Activated CD4-positive, alpha-beta T cell treated with anti-CD3 and anti-CD28 coated beads, Interleukin-2, amount 10 ng/mL, durations not matched to agents 24 days and 14 days (primary cell): Measurements from ENCODE around the gene OLFML3. TPM values are rescaled to one million over a fixed set of nuclear protein-coding genes. Genes with fewer than 3 reads are reported as not detected.
"Not testable (repeated sequence)": the region's sequence is repeated elsewhere in the genome, so short reads cannot be mapped to it uniquely, and the experiment has no call there.

Experiments used
- DNase-seq: peaks from one replicate; pipeline ENCODE4 v3.0.0; 2022
- H3K27ac Mint-ChIP-seq: one replicate; pipeline ENCODE4 v1.8.0; 2022; ENCODE audit warnings: mild to moderate bottlenecking, mixed read lengths
- H3K27me3 Mint-ChIP-seq: one replicate; pipeline ENCODE4 v1.8.0; 2022; ENCODE audit warnings: mixed read lengths
- H3K36me3 Mint-ChIP-seq: one replicate; pipeline ENCODE4 v1.8.0; 2022; ENCODE audit warnings: low read depth, mild to moderate bottlenecking, mixed read lengths
- H3K4me1 Mint-ChIP-seq: one replicate; pipeline ENCODE4 v1.8.0; 2021; ENCODE audit warnings: mixed read lengths
- H3K4me3 Mint-ChIP-seq: one replicate; pipeline ENCODE4 v1.8.0; 2022; ENCODE audit warnings: mild to moderate bottlenecking, moderate library complexity, mixed read lengths
- H3K9me3 Mint-ChIP-seq: one replicate; pipeline ENCODE4 v1.8.0; 2021; ENCODE audit warnings: mixed read lengths
- intact Hi-C: fragments of 100-400 bp; cut with micrococcal nuclease; formaldehyde crosslinking; loops from one replicate; pipeline ENCODE4 v1.15.1; 2023
- total RNA-seq: library from RNA; stranded (reverse); gene quantifications from 2 replicates; pipeline ENCODE4 v1.2.3, GENCODE V29; 2022

OLFML3 gene
- total RNA-seq, 1 donor from 2014 or later, result 0.09 TPM

- no peak overlapping the region for H3K27ac Mint-ChIP-seq
- no peak overlapping the region for H3K4me3 Mint-ChIP-seq
- no peak for DNase-seq
- H3K9me3 Mint-ChIP-seq, result no peaks in the 10 kb centered on the region
- H3K4me1 Mint-ChIP-seq, result no peaks in the 10 kb centered on the region
- intact Hi-C loops, result no loop called here
- H3K27me3 Mint-ChIP-seq, result peaks cover 12% of the 10 kb centered on the region
- no peaks in the 10 kb centered on the region for H3K36me3 Mint-ChIP-seq
Measured at GRCh38 chr1:114008993-114009392, 29.7 kb downstream of the OLFML3 start.

- no peaks in the 10 kb centered on the region for H3K36me3 Mint-ChIP-seq
- DNase-seq, result no peak
- intact Hi-C loops, result no loop called here
- H3K4me3 Mint-ChIP-seq, result no peak overlapping the region
- no peak overlapping the region for H3K27ac Mint-ChIP-seq
- no peaks in the 10 kb centered on the region for H3K9me3 Mint-ChIP-seq
- no peaks in the 10 kb centered on the region for H3K4me1 Mint-ChIP-seq
- peaks cover 12% of the 10 kb centered on the region for H3K27me3 Mint-ChIP-seq
Measured at GRCh38 chr1:114009393-114009792, 30.1 kb downstream of the OLFML3 start.

- no peaks in the 10 kb centered on the region for H3K36me3 Mint-ChIP-seq
- intact Hi-C loops, result no loop called here
- no peaks in the 10 kb centered on the region for H3K4me1 Mint-ChIP-seq
- H3K9me3 Mint-ChIP-seq, result no peaks in the 10 kb centered on the region
- no peak for DNase-seq
- H3K4me3 Mint-ChIP-seq, result no peak overlapping the region
- peaks cover 14% of the 10 kb centered on the region for H3K27me3 Mint-ChIP-seq
- no peak overlapping the region for H3K27ac Mint-ChIP-seq
Measured at GRCh38 chr1:114010433-114011184, 31.3 kb downstream of the OLFML3 start.

- intact Hi-C loops, result no loop called here
- Mint-ChIP-seq H3K27ac (no peak overlapping the region), H3K4me1 (no peaks in the 10 kb centered on the region), H3K36me3 (no peaks in the 10 kb centered on the region), H3K27me3 (peaks cover 14% of the 10 kb centered on the region), H3K9me3 (no peaks in the 10 kb centered on the region), H3K4me3 (no peak overlapping the region)
- DNase-seq, result no peak
Measured at GRCh38 chr1:114011796-114012195, 32.5 kb downstream of the OLFML3 start.

GRCh38 chr1:114015075-114015474 lies 35.8 kb downstream of the OLFML3 start:
- Mint-ChIP-seq H3K4me3 (no peak overlapping the region), H3K4me1 (no peaks in the 10 kb centered on the region), H3K27ac (no peak overlapping the region), H3K27me3 (peaks cover 10% of the 10 kb centered on the region), H3K36me3 (no peaks in the 10 kb centered on the region), H3K9me3 (peaks cover 7% of the 10 kb centered on the region)
- intact Hi-C loops, result no loop called here
- DNase-seq, result no peak

- H3K36me3 Mint-ChIP-seq, H3K27ac Mint-ChIP-seq, H3K4me3 Mint-ChIP-seq, H3K4me1 Mint-ChIP-seq, intact Hi-C loops, H3K9me3 Mint-ChIP-seq, DNase-seq, H3K27me3 Mint-ChIP-seq: not testable (repeated sequence)
Measured at GRCh38 chr1:114019724-114020123, 40.5 kb downstream of the OLFML3 start.

- no peak for DNase-seq
- H3K36me3 Mint-ChIP-seq, result no peaks in the 10 kb centered on the region
- no peaks in the 10 kb centered on the region for H3K4me1 Mint-ChIP-seq
- peaks cover 7% of the 10 kb centered on the region for H3K9me3 Mint-ChIP-seq
- H3K4me3 Mint-ChIP-seq, result no peak overlapping the region
- intact Hi-C loops, result no loop called here
- H3K27ac Mint-ChIP-seq, result no peak overlapping the region
- H3K27me3 Mint-ChIP-seq, result peaks cover 3% of the 10 kb centered on the region
Measured at GRCh38 chr1:114021665-114022099, 42.4 kb downstream of the OLFML3 start.

GRCh38 chr1:114022877-114023276 lies 43.6 kb downstream of the OLFML3 start:
- H3K27ac Mint-ChIP-seq, result no peak overlapping the region
- no peak for DNase-seq
- peaks cover 7% of the 10 kb centered on the region for H3K9me3 Mint-ChIP-seq
- no peaks in the 10 kb centered on the region for H3K36me3 Mint-ChIP-seq
- intact Hi-C loops, result no loop called here
- no peak overlapping the region for H3K4me3 Mint-ChIP-seq
- no peaks in the 10 kb centered on the region for H3K4me1 Mint-ChIP-seq
- peaks cover 6% of the 10 kb centered on the region for H3K27me3 Mint-ChIP-seq

GRCh38 chr1:114023377-114023776 lies 44.1 kb downstream of the OLFML3 start:
- no peak for DNase-seq
- no peak overlapping the region for H3K27ac Mint-ChIP-seq
- no peak overlapping the region for H3K4me3 Mint-ChIP-seq
- no peaks in the 10 kb centered on the region for H3K4me1 Mint-ChIP-seq
- H3K27me3 Mint-ChIP-seq, result peaks cover 8% of the 10 kb centered on the region
- intact Hi-C loops, result no loop called here
- H3K9me3 Mint-ChIP-seq, result peaks cover 7% of the 10 kb centered on the region
- no peaks in the 10 kb centered on the region for H3K36me3 Mint-ChIP-seq

DNA sequence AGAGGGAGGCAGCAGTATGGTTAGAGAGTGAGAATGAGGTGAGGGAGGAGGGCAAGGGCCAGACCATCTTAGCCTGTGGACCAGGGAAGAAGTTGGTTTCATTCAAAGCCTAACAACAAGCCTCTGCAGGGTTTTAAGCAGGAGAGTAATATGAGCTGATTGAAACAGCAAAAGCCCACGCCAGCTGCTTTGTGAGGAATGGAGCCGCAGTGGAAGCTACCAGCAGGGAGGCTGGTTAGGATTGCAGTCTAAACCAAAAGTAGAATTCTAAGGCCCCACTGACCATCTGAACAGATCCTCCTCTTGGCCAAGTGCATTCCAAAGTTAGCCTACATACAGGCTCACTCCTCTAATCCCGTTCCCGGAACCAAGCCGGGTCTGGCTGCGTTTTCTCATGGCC lies 44.8 kb downstream of the OLFML3 start:
- peaks cover 8% of the 10 kb centered on the region for H3K27me3 Mint-ChIP-seq
- peaks cover 7% of the 10 kb centered on the region for H3K9me3 Mint-ChIP-seq
- no peaks in the 10 kb centered on the region for H3K4me1 Mint-ChIP-seq
- no peak overlapping the region for H3K27ac Mint-ChIP-seq
- no peak for DNase-seq
- intact Hi-C loops, result no loop called here
- no peaks in the 10 kb centered on the region for H3K36me3 Mint-ChIP-seq
- H3K4me3 Mint-ChIP-seq, result no peak overlapping the region

DNA sequence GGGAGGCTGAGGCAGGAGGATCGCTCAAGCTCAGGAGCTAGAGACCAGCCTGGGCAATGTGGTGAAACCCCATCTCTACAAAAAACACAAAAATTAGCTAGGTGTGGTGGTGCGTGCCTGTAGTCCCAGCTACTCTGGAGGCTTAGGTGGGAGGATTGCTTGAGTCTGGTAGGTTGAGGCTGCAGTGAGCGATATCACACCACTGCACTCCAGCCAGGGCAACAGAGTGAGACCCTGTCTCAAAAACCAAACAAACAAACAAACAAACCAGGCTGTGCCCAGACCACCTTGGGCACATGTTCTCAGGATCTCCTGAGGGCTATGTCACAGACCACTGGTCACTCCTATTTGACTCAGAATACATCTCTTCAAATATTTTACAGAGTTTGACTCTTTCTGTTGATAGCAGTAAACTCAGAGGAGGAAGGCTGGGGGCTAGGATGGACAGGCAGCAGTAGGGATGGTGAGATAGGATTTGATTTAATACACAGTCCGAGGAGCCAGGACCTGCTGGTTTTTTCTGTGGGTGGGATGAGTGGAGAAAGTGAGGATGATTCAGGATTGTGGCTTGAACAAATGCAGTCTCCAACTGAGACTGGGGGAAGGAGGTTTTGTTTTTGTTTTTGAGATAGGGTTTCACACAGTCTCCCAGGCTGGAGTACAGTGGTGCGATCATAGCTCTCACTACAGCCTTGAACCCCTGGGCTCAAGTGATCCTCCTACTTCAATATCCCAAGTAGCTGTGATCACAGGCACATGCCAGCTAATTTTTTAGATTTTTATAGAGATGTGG lies 46.5 kb downstream of the OLFML3 start:
- Mint-ChIP-seq H3K36me3 (no peaks in the 10 kb centered on the region), H3K4me1 (no peaks in the 10 kb centered on the region), H3K27me3 (peaks cover 6% of the 10 kb centered on the region), H3K27ac (no peak overlapping the region), H3K9me3 (no peaks in the 10 kb centered on the region), H3K4me3 (no peak overlapping the region)
- intact Hi-C loops, result no loop called here
- no peak for DNase-seq

DNA sequence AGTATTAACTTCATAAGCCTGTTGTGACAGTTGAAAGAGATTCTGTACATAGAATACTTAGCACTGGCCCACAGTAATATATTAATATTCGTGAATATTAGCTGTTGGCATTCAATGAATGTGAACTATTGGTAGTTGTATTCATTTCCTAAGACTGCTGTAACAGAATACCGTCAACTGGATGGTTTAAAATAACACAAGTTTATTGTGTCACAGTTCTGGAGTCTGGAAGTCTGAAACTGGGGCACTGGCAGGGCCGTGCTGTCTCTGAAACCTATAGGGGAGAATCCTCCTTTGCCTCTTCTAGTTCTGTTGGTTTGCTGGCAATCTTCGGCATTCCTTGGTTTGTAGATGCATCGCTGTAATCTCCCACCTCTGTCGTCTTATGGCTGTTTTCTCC lies 47.5 kb downstream of the OLFML3 start:
- no peaks in the 10 kb centered on the region for H3K9me3 Mint-ChIP-seq
- no peak overlapping the region for H3K27ac Mint-ChIP-seq
- no peak overlapping the region for H3K4me3 Mint-ChIP-seq
- H3K27me3 Mint-ChIP-seq, result peaks cover 6% of the 10 kb centered on the region
- DNase-seq, result no peak
- no peaks in the 10 kb centered on the region for H3K4me1 Mint-ChIP-seq
- H3K36me3 Mint-ChIP-seq, result no peaks in the 10 kb centered on the region
- intact Hi-C loops, result no loop called here
